Osteoblast (primary cell): ENCODE measurements around the gene ADAMTS4. TPM values are rescaled to one million over a fixed set of nuclear protein-coding genes. Genes with fewer than 3 reads are reported as not detected.

Experiments
- DNase-seq: peaks from one replicate; pipeline ENCODE4 v3.0.0; 2011; ENCODE audit warnings: low spot score, mixed read lengths; ENCODE audit not compliant: insufficient read length; ENCODE audit errors: missing footprints
- H2AFZ ChIP-seq: 2 replicates; pipeline ENCODE4 v1.6.0; 2011; ENCODE audit warnings: mild to moderate bottlenecking, low read length
- H3K27ac ChIP-seq: 2 replicates; pipeline ENCODE4 v1.5.1; 2011; ENCODE audit warnings: mild to moderate bottlenecking, low read depth, low read length, moderate library complexity
- H3K27me3 ChIP-seq: 2 replicates; pipeline ENCODE4 v1.6.0; 2012; ENCODE audit warnings: mild to moderate bottlenecking, control low read depth, inconsistent platforms, low read length, moderate library complexity; ENCODE audit not compliant: insufficient read depth
- H3K36me3 ChIP-seq: 2 replicates; pipeline ENCODE4 v1.5.1; 2011; ENCODE audit warnings: mild to moderate bottlenecking, low read length, control low read depth, moderate library complexity; ENCODE audit not compliant: insufficient read depth
- H3K4me1 ChIP-seq: 2 replicates; pipeline ENCODE4 v1.5.1; 2011; ENCODE audit warnings: mild to moderate bottlenecking, low read length, control low read depth, moderate library complexity; ENCODE audit not compliant: insufficient read depth
- H3K4me2 ChIP-seq: 2 replicates; pipeline ENCODE4 v1.6.0; 2011; ENCODE audit warnings: mild to moderate bottlenecking, low read length; ENCODE audit not compliant: insufficient read depth
- H3K4me3 ChIP-seq: fragments of 200-600 bp; sonication (generic); 3 replicates; pipeline ENCODE4 v1.5.1; 2012; ENCODE audit warnings: mild to moderate bottlenecking, low read length, inconsistent platforms; ENCODE audit not compliant: insufficient read depth
- H3K79me2 ChIP-seq: 2 replicates; pipeline ENCODE4 v1.6.0; 2012; ENCODE audit warnings: mild to moderate bottlenecking, low read length, control low read depth, inconsistent platforms; ENCODE audit not compliant: insufficient read depth
- H3K9me3 ChIP-seq: 2 replicates; pipeline ENCODE4 v1.5.1; 2011; ENCODE audit warnings: low read depth, low read length, control low read depth
- H4K20me1 ChIP-seq: 2 replicates; pipeline ENCODE4 v1.6.0; 2012; ENCODE audit warnings: mild to moderate bottlenecking, low read length, control low read depth; ENCODE audit not compliant: insufficient read depth
- small RNA-seq: library from RNA; depleted of rRNA; stranded (forward); fragments of <200 nt; gene quantifications from one replicate; pipeline ENCODE3, GENCODE V24; 2012
- total RNA-seq: library from RNA; depleted of rRNA; stranded (reverse); fragments of >200 nt; gene quantifications from 2 replicates; pipeline ENCODE4 v1.2.3, GENCODE V29; 2012
- TF ChIP-seq, protein P1 (sequence below): IDR thresholded peaks from 2 replicates; pipeline ENCODE4 v1.5.1; 2011; ENCODE audit warnings: mild to moderate bottlenecking, low read depth, low read length, moderate library complexity; ENCODE audit errors: extremely low read depth

The ADAMTS4 gene
- total RNA-seq, 1 donor: 1.4 TPM

- Histone ChIP-seq H2AFZ (no peak overlapping the region), H3K9me3 (no peaks in the 10 kb centered on the region), H4K20me1 (no peaks in the 10 kb centered on the region), H3K36me3 (no peaks in the 10 kb centered on the region), H3K4me1 (no peaks in the 10 kb centered on the region), H3K27me3 (no peaks in the 10 kb centered on the region), H3K4me2 (no peak overlapping the region), H3K79me2 (no peaks in the 10 kb centered on the region), H3K27ac (no peak overlapping the region), H3K4me3 (no peak overlapping the region)
- peak; percentile 36 for DNase-seq
- TF ChIP-seq, protein P1, sequence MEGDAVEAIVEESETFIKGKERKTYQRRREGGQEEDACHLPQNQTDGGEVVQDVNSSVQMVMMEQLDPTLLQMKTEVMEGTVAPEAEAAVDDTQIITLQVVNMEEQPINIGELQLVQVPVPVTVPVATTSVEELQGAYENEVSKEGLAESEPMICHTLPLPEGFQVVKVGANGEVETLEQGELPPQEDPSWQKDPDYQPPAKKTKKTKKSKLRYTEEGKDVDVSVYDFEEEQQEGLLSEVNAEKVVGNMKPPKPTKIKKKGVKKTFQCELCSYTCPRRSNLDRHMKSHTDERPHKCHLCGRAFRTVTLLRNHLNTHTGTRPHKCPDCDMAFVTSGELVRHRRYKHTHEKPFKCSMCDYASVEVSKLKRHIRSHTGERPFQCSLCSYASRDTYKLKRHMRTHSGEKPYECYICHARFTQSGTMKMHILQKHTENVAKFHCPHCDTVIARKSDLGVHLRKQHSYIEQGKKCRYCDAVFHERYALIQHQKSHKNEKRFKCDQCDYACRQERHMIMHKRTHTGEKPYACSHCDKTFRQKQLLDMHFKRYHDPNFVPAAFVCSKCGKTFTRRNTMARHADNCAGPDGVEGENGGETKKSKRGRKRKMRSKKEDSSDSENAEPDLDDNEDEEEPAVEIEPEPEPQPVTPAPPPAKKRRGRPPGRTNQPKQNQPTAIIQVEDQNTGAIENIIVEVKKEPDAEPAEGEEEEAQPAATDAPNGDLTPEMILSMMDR: no peak
These were observed 58.0 kb downstream of the ADAMTS4 start for GRCh38 chr1:161140755-161141400.

GRCh38 chr1:161139766-161140165 lies 59.1 kb downstream of the ADAMTS4 start:
- Histone ChIP-seq H3K9me3 (no peaks in the 10 kb centered on the region), H3K4me1 (no peaks in the 10 kb centered on the region), H4K20me1 (no peaks in the 10 kb centered on the region), H3K4me2 (no peak overlapping the region), H2AFZ (no peak overlapping the region), H3K4me3 (no peak overlapping the region), H3K36me3 (no peaks in the 10 kb centered on the region), H3K79me2 (peaks cover 4% of the 10 kb centered on the region), H3K27ac (no peak overlapping the region), H3K27me3 (no peaks in the 10 kb centered on the region)
- TF ChIP-seq, protein P1: peak; percentile 55
- peak; percentile 83 for DNase-seq

- H3K36me3 ChIP-seq: no peaks in the 10 kb centered on the region
- no peaks in the 10 kb centered on the region for H3K27me3 ChIP-seq
- no peaks in the 10 kb centered on the region for H3K9me3 ChIP-seq
- H3K79me2 ChIP-seq: peaks cover 16% of the 10 kb centered on the region
- H3K4me3 ChIP-seq: no peak overlapping the region
- DNase-seq: no peak
- no peak overlapping the region for H2AFZ ChIP-seq
- no peaks in the 10 kb centered on the region for H4K20me1 ChIP-seq
- TF ChIP-seq, protein P1: no peak
- peaks cover 4% of the 10 kb centered on the region for H3K4me1 ChIP-seq
- H3K4me2 ChIP-seq: no peak overlapping the region
- H3K27ac ChIP-seq: no peak overlapping the region
These were observed 60.4 kb downstream of the ADAMTS4 start for GRCh38 chr1:161138431-161138830.

GRCh38 chr1:161137881-161138280 lies 61.0 kb downstream of the ADAMTS4 start:
- Histone ChIP-seq H3K4me1 (peaks cover 6% of the 10 kb centered on the region), H2AFZ (no peak overlapping the region), H4K20me1 (no peaks in the 10 kb centered on the region), H3K9me3 (no peaks in the 10 kb centered on the region), H3K4me2 (no peak overlapping the region), H3K79me2 (peaks cover 22% of the 10 kb centered on the region), H3K4me3 (no peak overlapping the region), H3K27ac (no peak overlapping the region), H3K27me3 (no peaks in the 10 kb centered on the region), H3K36me3 (no peaks in the 10 kb centered on the region)
- TF ChIP-seq, protein P1: no peak
- no peak for DNase-seq

Small RNA genes lying within 50 kb of the gene (small RNA-seq; reads per million reads assigned to genes)
- not detected for gene RF01225

Other genes with a start within 250 kb of the ADAMTS4 start
- gene ITLN2, start 244.2 kb downstream of the ADAMTS4 start, total RNA-seq: not detected in 2 replicates
- 0.72 and 1.2 TPM in 2 replicates for gene F11R, start 177.9 kb downstream of the ADAMTS4 start, total RNA-seq
- gene TSTD1, start 160.1 kb downstream of the ADAMTS4 start, total RNA-seq: 0.72 and 1.8 TPM in 2 replicates
- 45.7 and 47.4 TPM in 2 replicates for gene USF1, start 153.1 kb downstream of the ADAMTS4 start, total RNA-seq
- under 0.01 TPM in 1 of 2 replicates, not detected in the other for gene ARHGAP30, start 129.2 kb downstream of the ADAMTS4 start, total RNA-seq
- gene NECTIN4, start 109.5 kb downstream of the ADAMTS4 start, total RNA-seq: under 0.01 TPM in 2 replicates
- gene KLHDC9, start 100.7 kb downstream of the ADAMTS4 start, total RNA-seq: 1.4 and 1.5 TPM in 2 replicates
- gene PFDN2, start 81.0 kb downstream of the ADAMTS4 start, total RNA-seq: 17.7 and 27.9 TPM in 2 replicates
- 23.9 and 28.0 TPM in 2 replicates for gene NIT1, start 80.9 kb downstream of the ADAMTS4 start, total RNA-seq
- 36.6 and 41.0 TPM in 2 replicates for gene DEDD, start 66.4 kb downstream of the ADAMTS4 start, total RNA-seq
- 87.5 and 95.2 TPM in 2 replicates for gene UFC1, start 45.1 kb downstream of the ADAMTS4 start, total RNA-seq
- gene USP21, start 39.6 kb downstream of the ADAMTS4 start, total RNA-seq: 8.0 and 9.1 TPM in 2 replicates
- 15.9 and 19.5 TPM in 2 replicates for gene PPOX, start 32.6 kb downstream of the ADAMTS4 start, total RNA-seq
- gene B4GALT3, start 21.5 kb downstream of the ADAMTS4 start, total RNA-seq: 18.5 and 18.9 TPM in 2 replicates
- 103 and 130 TPM in 2 replicates for gene NDUFS2, start 3.3 kb upstream of the ADAMTS4 start, total RNA-seq
- gene FCER1G, start 16.2 kb upstream of the ADAMTS4 start, total RNA-seq: 0.29 and 0.72 TPM in 2 replicates
- not detected in 2 replicates for gene APOA2, start 24.6 kb upstream of the ADAMTS4 start, total RNA-seq
- 6.5 and 8.8 TPM in 2 replicates for gene TOMM40L, start 27.0 kb upstream of the ADAMTS4 start, total RNA-seq
- not detected in 2 replicates for gene NR1I3, start 39.1 kb upstream of the ADAMTS4 start, total RNA-seq
- gene PCP4L1, start 59.7 kb upstream of the ADAMTS4 start, total RNA-seq: not detected in 2 replicates
- 0.88 and 2.2 TPM in 2 replicates for gene MPZ, start 110.9 kb upstream of the ADAMTS4 start, total RNA-seq
- gene SDHC, start 115.3 kb upstream of the ADAMTS4 start, total RNA-seq: 20.3 and 26.5 TPM in 2 replicates
- not detected in 2 replicates for gene CFAP126, start 168.8 kb upstream of the ADAMTS4 start, total RNA-seq